ENCODE measurements around the gene IL23R.

- TF ChIP-seq CTCF (IDR thresholded peaks at IDR 0.05) (no peak), EZH2 (IDR thresholded peaks at IDR 0.05; ENCODE audit: borderline replicate concordance, insufficient read depth, low read depth, low read length, poor library complexity, severe bottlenecking) (no peak)
Measured at GRCh38 chr1:67262735-67263134, 96.5 kb downstream of the IL23R start.
